ENCODE data around the gene BCL2L14. TPM values are rescaled to one million over a fixed set of nuclear protein-coding genes. Genes with fewer than 3 reads are reported as not detected.

Gene BCL2L14
- total RNA-seq, 1 donor from 2014 or later = not detected

- DNase-seq (ENCODE audit: missing footprints) (no peak), ATAC-seq (no peak)
- intact Hi-C loops (cut with DNase I) = no loop called here
These were observed 22.0 kb upstream of the BCL2L14 start for GRCh38 chr12:12048714-12049113.

DNA sequence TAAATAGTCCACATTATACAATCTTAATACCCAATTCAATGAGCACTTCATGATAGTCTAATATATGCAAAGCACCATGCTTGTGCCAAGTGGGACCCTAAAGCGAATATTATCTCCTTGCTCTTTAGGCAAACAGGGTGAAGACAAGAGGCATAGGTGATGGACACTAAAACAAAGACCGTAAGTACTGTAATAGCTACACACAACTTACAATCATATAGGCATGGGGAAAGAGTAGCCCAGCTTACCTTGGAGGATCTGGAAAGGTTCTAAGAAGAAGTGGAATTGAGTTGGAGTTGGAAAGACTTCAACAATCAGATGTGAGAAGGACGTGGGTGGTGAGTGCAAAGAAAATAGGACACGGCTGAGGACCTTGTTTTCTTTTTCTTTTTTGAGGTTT, 19.1 kb upstream of the BCL2L14 start:
- ATAC-seq = no peak
- DNase-seq (ENCODE audit: missing footprints) = no peak

DNA sequence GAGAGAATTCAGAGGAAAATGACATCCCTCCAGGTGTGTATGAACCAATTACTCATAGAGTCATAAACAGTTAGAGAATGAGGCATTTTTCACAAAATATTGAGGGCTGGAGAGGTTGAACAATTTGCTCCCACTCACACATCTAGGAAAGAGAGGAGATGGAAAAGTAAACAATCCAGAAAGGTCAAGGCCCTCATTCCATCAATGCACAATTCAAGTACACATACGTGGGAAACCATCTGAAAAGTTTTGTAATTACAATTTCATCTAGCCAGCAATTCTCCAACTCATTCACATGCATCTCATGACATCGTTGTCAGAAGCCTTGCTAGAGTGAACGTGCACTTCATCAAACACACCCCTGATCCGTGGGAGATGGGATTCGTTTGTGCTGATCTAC, 15.7 kb upstream of the BCL2L14 start:
- ATAC-seq (no peak), DNase-seq (ENCODE audit: missing footprints) (no peak)
- intact Hi-C loops (cut with DNase I) = no loop called here

More for the DNA sequence above, 19.1 kb upstream of the BCL2L14 start:
- intact Hi-C loops (cut with DNase I) = no loop called here

DNA sequence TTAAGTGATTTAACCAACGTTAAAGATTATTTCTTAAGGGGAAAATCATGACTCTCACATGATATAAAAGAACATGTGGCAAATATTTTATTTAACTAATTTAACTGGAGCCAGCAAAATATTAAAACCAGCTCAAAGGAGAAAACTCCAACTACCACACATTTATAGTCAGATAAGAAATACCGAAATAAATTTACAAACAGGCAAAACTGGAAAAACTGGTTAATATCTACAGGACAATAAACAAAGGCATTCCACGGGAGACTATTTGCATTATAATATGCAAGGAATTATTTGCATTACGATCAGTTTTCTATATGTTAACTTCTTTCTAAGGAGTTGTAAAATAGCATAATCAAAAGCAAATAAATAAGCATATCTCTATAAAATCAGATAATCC, 13.8 kb upstream of the BCL2L14 start:
- intact Hi-C loops (cut with DNase I) = no loop called here

DNA sequence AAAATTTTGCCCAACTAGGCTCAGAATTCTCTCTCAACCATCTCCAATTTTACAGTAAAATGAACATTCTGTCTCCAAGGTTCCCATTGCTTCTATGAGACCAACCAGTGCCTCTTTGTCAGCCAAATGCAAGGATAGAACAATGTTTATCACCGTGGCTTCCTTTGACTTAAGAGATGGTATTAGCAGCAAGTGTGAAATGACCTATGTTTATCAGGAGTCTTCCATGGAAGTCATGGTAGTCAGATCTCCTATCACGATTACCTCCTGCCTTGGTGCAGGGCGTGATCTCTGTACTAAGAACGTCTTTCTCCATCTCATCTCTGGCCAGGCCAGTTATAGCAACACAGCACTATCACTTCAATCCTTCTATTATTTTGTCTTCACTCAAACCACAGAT, 6.1 kb upstream of the BCL2L14 start:
- intact Hi-C loops (cut with DNase I) = no loop called here
- no peak for DNase-seq (ENCODE audit: missing footprints)
- ATAC-seq = no peak

More for the DNA sequence above, 13.8 kb upstream of the BCL2L14 start:
- ATAC-seq (no peak), DNase-seq (ENCODE audit: missing footprints) (no peak)

DNA sequence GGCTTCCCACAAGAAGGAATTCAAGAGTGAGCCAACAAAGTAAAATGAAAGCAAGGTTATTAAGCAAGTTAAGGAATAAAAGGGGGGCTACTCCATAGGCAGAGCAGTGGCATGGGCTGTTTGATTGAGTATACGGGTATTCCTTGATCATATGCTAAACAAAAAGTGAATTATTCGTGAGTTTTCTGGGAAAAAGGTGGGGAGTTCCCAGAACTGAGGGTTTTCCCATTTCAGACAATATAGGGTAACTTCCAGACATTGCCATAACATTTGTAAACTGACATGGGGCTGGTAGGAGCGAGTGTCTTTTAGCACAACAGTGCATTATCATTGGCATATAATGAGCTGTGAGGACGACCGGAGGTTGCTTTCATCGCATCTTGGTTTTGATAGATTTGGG, 2.0 kb upstream of the BCL2L14 start:
- intact Hi-C loops (cut with DNase I) = no loop called here
- DNase-seq (ENCODE audit: missing footprints) (no peak), ATAC-seq (no peak)

DNA sequence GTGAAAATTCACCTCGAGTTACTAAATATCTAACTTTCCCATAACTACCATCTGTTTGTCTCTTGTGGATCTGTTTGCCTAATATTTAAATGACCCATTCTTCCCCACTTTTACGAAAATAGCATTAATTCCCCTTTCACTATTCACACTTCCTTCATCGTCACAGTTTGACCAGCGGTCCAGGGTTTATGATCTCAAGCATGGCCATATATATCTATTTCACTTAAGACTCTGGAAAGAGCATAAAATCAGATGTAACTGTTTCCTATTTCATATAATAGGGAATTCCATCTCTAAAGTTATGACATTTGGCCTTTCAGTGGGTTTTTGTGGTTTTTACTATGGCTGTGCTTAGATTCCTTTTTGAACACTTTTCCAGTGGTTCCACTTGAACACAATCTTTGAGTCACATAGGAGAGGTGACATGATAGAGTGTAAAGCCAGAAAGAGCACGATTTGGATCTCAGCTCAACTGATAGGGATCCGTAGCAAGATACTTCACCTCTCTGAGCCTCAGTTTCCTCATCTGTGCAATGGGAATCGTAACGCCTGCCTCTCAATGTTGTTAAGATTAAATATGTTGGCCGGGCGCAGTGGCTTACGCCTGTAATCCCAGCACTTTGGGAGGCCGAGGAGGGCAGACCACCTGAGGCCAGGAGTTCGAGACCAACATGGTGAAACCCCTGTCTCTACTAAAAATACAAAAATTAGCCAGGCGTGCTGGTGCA, 754 bp upstream of the BCL2L14 start:
- intact Hi-C loops (cut with DNase I) = no loop called here
- DNase-seq (ENCODE audit: missing footprints) (no peak), ATAC-seq (no peak)

GRCh38 chr12:12072064-12072760, 1.5 kb downstream of the BCL2L14 start:
- intact Hi-C loops (cut with DNase I) = no loop called here
- ATAC-seq = no peak
- DNase-seq (ENCODE audit: missing footprints) = no peak

DNA sequence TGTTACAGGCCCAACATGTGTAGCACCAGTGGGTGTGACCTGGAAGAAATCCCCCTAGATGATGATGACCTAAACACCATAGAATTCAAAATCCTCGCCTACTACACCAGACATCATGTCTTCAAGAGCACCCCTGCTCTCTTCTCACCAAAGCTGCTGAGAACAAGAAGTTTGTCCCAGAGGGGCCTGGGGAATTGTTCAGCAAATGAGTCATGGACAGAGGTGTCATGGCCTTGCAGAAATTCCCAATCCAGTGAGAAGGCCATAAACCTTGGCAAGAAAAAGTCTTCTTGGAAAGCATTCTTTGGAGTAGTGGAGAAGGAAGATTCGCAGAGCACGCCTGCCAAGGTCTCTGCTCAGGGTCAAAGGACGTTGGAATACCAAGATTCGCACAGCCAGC, 8.6 kb downstream of the BCL2L14 start:
- DNase-seq (ENCODE audit: missing footprints) (no peak), ATAC-seq (no peak)
- intact Hi-C loops (cut with DNase I) = no loop called here

DNA sequence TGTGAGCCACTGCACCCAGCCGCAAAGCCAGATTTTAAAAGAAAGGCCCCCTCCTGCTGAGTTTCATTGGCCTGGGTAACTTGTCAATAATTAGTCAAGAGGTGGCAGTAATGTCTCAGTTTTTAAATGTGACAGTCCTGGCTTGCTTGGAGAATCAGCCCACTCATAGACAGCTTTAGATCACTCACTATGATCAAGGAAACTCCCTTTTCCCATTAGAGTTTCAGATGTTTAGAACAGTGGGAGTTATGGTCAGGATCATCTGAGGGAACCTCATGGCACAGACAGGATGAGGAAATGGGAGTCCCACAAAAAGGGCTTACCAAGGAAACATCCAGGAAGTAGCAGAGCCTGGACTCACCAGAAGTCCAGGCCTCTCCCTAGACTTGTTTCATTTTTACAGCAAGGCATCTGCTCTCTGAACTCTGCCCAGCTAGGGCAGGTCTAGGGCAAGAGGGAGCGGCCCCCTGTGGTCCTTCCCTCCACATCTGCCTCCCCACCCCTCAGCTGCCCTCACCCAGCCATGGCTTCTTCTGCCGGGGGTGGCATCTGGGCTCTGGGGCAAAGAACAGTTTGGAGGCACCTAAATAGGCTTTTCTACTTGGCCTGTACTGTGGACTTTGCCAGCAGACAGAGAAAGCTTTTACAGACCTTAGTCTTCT, 11.2 kb downstream of the BCL2L14 start:
- ATAC-seq = peak; percentile 81
- intact Hi-C loops (cut with DNase I) = loop anchor here (2.0 to 10.0 kb wide), 4 partner anchors 35 to 253 kb away; partner anchors contain the start of gene LRP6
- no peak for DNase-seq (ENCODE audit: missing footprints)

DNA sequence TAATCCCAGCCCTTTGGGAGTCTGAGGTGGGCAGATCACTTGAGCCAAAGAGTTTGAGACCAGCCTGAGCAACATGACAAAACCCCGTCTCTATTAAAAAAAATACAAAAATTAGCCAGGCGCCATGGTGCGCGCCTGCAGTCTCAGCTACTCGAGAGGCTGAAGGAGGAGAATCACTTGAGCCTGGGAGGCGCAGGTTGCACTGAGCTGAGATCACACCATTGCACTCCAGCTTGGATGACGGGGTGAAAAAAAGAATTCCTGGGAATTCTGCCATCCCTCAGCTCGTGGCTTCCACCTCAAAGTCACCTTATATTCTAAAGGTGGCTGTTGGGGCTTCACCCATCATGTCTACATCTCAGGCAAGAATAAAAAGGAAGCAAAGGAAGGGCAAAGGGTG, 12.9 kb downstream of the BCL2L14 start:
- ATAC-seq (no peak), DNase-seq (ENCODE audit: missing footprints) (no peak)
- intact Hi-C loops (cut with DNase I) = loop anchor here (2.0 to 10.0 kb wide), 3 partner anchors 34 to 243 kb away; partner anchors contain the start of gene LRP6

DNA sequence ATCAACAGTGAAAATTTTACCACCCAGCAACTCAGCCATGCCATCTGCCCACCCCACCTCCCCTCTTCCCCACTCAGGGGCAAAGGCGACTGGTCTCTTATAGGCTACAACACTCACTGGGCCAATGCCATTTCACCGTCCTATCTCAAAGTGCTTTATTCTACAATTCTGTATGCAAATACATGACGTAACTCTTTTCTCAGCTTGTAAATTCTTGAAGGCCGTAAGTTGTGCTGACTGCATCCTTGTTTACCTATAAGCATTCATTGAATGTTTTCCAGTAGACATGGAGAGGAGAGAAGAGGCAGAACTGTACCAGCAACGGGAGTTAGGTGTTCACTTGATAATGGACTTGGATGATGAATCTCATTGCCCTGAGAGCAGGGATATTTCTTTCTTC, 15.6 kb downstream of the BCL2L14 start:
- DNase-seq (ENCODE audit: missing footprints) (no peak), ATAC-seq (no peak)
- intact Hi-C loops (cut with DNase I) = loop anchor here (10.0 kb wide), 1 partner anchor 178 kb away; the partner anchor contains the start of gene LRP6

GRCh38 chr12:12086973-12087692, 16.4 kb downstream of the BCL2L14 start:
- intact Hi-C loops (cut with DNase I) = loop anchor here (10.0 kb wide), 1 partner anchor 178 kb away; the partner anchor contains the start of gene LRP6
- no peak for DNase-seq (ENCODE audit: missing footprints)
- no peak for ATAC-seq

DNA sequence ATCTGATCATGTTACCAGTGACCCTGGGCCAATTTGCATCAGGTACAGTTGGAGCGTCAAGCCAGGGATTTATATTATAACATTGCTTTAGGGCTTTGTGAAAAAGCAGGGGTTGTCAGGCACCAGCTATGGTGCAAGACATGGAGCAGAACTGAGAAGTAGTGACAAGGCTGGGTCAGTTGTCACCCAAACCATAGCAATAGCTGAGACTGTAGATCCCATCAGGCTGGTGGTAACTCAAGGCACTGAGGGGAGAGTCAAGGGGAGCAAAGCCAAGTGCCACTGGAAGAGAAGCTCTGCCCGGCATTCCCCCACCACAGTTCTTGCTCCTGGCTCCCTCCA, 16.9 kb downstream of the BCL2L14 start:
- ATAC-seq = no peak
- intact Hi-C loops (cut with DNase I) = loop anchor here (10.0 kb wide), 1 partner anchor 177 kb away; the partner anchor contains the start of gene LRP6
- no peak for DNase-seq (ENCODE audit: missing footprints)

GRCh38 chr12:12088147-12088546, 17.4 kb downstream of the BCL2L14 start:
- intact Hi-C loops (cut with DNase I) = loop anchor here (10.0 kb wide), 1 partner anchor 177 kb away; the partner anchor contains the start of gene LRP6

GRCh38 chr12:12088761-12089160, 18.0 kb downstream of the BCL2L14 start:
- intact Hi-C loops (cut with DNase I) = loop anchor here (10.0 kb wide), 1 partner anchor 176 kb away; the partner anchor contains the start of gene LRP6
- no peak for ATAC-seq

More at GRCh38 chr12:12088147-12088546, 17.4 kb downstream of the BCL2L14 start:
- ATAC-seq = no peak
- DNase-seq (ENCODE audit: missing footprints) = no peak

DNA sequence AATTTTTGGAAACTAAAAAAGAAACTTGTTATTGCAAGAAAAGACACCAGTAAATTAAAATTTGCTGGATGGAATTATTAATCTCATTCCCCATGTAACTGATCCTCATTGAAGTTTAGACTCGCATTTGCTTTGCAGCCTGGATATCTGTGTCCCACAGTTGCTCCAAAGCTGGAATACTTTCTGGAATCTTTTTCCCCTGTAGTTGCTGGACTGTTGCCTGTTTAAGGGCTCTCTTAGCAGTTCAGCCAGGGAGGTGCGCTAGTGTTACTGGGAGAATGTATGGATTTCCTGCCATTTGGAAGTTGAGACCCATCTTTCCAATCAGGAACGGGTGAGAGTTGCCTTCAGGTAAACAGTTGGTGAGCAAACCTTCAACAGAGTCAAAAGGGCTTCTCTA, 20.3 kb downstream of the BCL2L14 start:
- intact Hi-C loops (cut with DNase I) = no loop called here
- DNase-seq (ENCODE audit: missing footprints) (no peak), ATAC-seq (no peak)

More at GRCh38 chr12:12088761-12089160, 18.0 kb downstream of the BCL2L14 start:
- DNase-seq (ENCODE audit: missing footprints) = no peak

GRCh38 chr12:12091977-12092663, 21.4 kb downstream of the BCL2L14 start:
- no peak for ATAC-seq

More at GRCh38 chr12:12091977-12092663, 21.4 kb downstream of the BCL2L14 start:
- no peak for DNase-seq (ENCODE audit: missing footprints)
- intact Hi-C loops (cut with DNase I) = no loop called here
